ENCODE measurements around the gene CIROP. TPM values are rescaled to one million over a fixed set of nuclear protein-coding genes. Genes with fewer than 3 reads are reported as not detected.

Gene CIROP
- total and polyA plus RNA-seq, 9 of the 15 experiments (the other 6 are each of a cell fraction or from before 2014, with no cell fraction given), result not detected

GRCh38 chr14:23076785-23077408 lies 27.9 kb downstream of the CIROP start (continued):
- peak; percentile 30; the same call in 1 of the 2 replicates for TF ChIP-seq REST (IDR thresholded peaks at IDR 0.05; ENCODE audit: borderline replicate concordance)
- no peak for TF ChIP-seq REST (CRISPR knock-in tag; IDR thresholded peaks at IDR 0.05; ENCODE audit: low read depth)
- peak; percentile 60 for TF ChIP-seq ZNF316 (IDR thresholded peaks at IDR 0.05)
- no peak for TF ChIP-seq ZNF445 (CRISPR knock-in tag; IDR thresholded peaks at IDR 0.05; ENCODE audit: low read depth)
- TF ChIP-seq RAD21 (CRISPR knock-in tag; conservative IDR thresholded peaks at IDR 0.05 in 1 of 2, IDR thresholded peaks at IDR 0.05 in 1 of 2), result peak; percentile 20 to 60
- no peak for TF ChIP-seq TCF3 (CRISPR knock-in tag; IDR thresholded peaks at IDR 0.05)
- TF ChIP-seq CTCF (IDR thresholded peaks at IDR 0.05 in 2 of 3, conservative IDR thresholded peaks at IDR 0.05 in 1 of 3; ENCODE audit: insufficient read depth in 2 of 3, low read depth in 1 of 3, low read length in 3 of 3), result peak; percentile 45 to 70 (median 68); a peak in 5 of 6 replicates
- TF ChIP-seq SMC3 (conservative IDR thresholded peaks at IDR 0.05; ENCODE audit: insufficient read depth, low read depth, low read length), result 0 out of 2 replicates have a peak, but pooled peaks have one; percentile 21

Measured in K562 (cell line).